Astrocyte (in vitro differentiated cells and primary cell): ENCODE results near the gene KIF26B. TPM values are rescaled to one million over a fixed set of nuclear protein-coding genes. Genes with fewer than 3 reads are reported as not detected.

Source experiments
- DNase-seq: peaks from one replicate; pipeline ENCODE4 v3.0.0-alpha.2; 2010; ENCODE audit warnings: low read depth
- FAIRE-seq: peaks from 2 replicates; lab custom pipeline; 2011; peaks lifted over from hg19 to GRCh38; lab: Jason Lieb, UNC
- H2AFZ ChIP-seq: 2 replicates; pipeline ENCODE4 v1.6.0; 2012; ENCODE audit warnings: low read depth, low read length, inconsistent platforms
- H3K27ac ChIP-seq: 2 replicates; pipeline ENCODE4 v1.5.1; 2011; ENCODE audit warnings: low read depth, low read length, inconsistent platforms
- H3K27me3 ChIP-seq: 2 replicates; pipeline ENCODE4 v1.6.0; 2011; ENCODE audit warnings: low read length, inconsistent platforms; ENCODE audit not compliant: insufficient read depth
- H3K36me3 ChIP-seq: 2 replicates; pipeline ENCODE4 v1.5.1; 2011; ENCODE audit warnings: low read length, inconsistent platforms; ENCODE audit not compliant: insufficient read depth
- H3K4me1 ChIP-seq: 2 replicates; pipeline ENCODE4 v1.5.1; 2011; ENCODE audit warnings: low read length, inconsistent platforms; ENCODE audit not compliant: insufficient read depth
- H3K4me2 ChIP-seq: 2 replicates; pipeline ENCODE4 v1.6.0; 2012; ENCODE audit warnings: low read length, inconsistent platforms
- H3K4me3 ChIP-seq: 2 replicates; pipeline ENCODE4 v1.5.1; 2011; ENCODE audit warnings: low read depth, mild to moderate bottlenecking, low read length, inconsistent platforms; ENCODE audit not compliant: insufficient read depth
- H3K79me2 ChIP-seq: 2 replicates; pipeline ENCODE4 v1.6.0; 2012; ENCODE audit warnings: mild to moderate bottlenecking, low read length, inconsistent platforms; ENCODE audit not compliant: insufficient read depth
- H3K9ac ChIP-seq: 2 replicates; pipeline ENCODE4 v1.6.0; 2012; ENCODE audit warnings: mild to moderate bottlenecking, low read length, inconsistent platforms
- H3K9me3 ChIP-seq: 2 replicates; pipeline ENCODE4 v1.5.1; 2012; ENCODE audit warnings: low read depth, mild to moderate bottlenecking, low read length, inconsistent platforms; ENCODE audit not compliant: insufficient read depth
- H4K20me1 ChIP-seq: 2 replicates; pipeline ENCODE4 v1.6.0; 2012; ENCODE audit warnings: low read length, inconsistent platforms; ENCODE audit not compliant: insufficient read depth
- H3K27ac Mint-ChIP-seq: one replicate; pipeline ENCODE4 v1.8.0; 2021; ENCODE audit warnings: mild to moderate bottlenecking, mixed read lengths; ENCODE audit not compliant: unreplicated experiment
- H3K27me3 Mint-ChIP-seq: one replicate; pipeline ENCODE4 v1.8.0; 2021; ENCODE audit warnings: low read depth, mixed read lengths; ENCODE audit not compliant: unreplicated experiment
- H3K36me3 Mint-ChIP-seq: one replicate; pipeline ENCODE4 v1.8.0; 2021; ENCODE audit warnings: low read depth, mixed read lengths; ENCODE audit not compliant: unreplicated experiment
- H3K4me1 Mint-ChIP-seq: one replicate; pipeline ENCODE4 v1.8.0; 2021; ENCODE audit warnings: low read depth, mixed read lengths; ENCODE audit not compliant: unreplicated experiment
- H3K4me3 Mint-ChIP-seq: one replicate; pipeline ENCODE4 v1.8.0; 2021; ENCODE audit warnings: mild to moderate bottlenecking, moderate library complexity, mixed read lengths; ENCODE audit not compliant: unreplicated experiment
- H3K9me3 Mint-ChIP-seq: one replicate; pipeline ENCODE4 v1.8.0; 2021; ENCODE audit warnings: mild to moderate bottlenecking, mixed read lengths; ENCODE audit not compliant: unreplicated experiment
- EZH2 ChIP-seq: IDR thresholded peaks from 2 replicates; pipeline ENCODE4 v1.6.1; 2012; ENCODE audit warnings: mild to moderate bottlenecking, low read length, inconsistent platforms; ENCODE audit not compliant: insufficient read depth
- total RNA-seq: library from RNA; stranded (reverse); gene quantifications from 2 replicates; pipeline ENCODE4 v1.2.1, GENCODE V29; 2021
- TF ChIP-seq, protein P1 (sequence below): IDR thresholded peaks from 2 replicates; pipeline ENCODE4 v1.5.1; 2011; ENCODE audit warnings: low read depth, mild to moderate bottlenecking, inconsistent platforms, low read length, moderate library complexity; ENCODE audit not compliant: insufficient read depth

The KIF26B gene
- total RNA-seq, 1 donor from 2014 or later = 6.8 TPM

DNA sequence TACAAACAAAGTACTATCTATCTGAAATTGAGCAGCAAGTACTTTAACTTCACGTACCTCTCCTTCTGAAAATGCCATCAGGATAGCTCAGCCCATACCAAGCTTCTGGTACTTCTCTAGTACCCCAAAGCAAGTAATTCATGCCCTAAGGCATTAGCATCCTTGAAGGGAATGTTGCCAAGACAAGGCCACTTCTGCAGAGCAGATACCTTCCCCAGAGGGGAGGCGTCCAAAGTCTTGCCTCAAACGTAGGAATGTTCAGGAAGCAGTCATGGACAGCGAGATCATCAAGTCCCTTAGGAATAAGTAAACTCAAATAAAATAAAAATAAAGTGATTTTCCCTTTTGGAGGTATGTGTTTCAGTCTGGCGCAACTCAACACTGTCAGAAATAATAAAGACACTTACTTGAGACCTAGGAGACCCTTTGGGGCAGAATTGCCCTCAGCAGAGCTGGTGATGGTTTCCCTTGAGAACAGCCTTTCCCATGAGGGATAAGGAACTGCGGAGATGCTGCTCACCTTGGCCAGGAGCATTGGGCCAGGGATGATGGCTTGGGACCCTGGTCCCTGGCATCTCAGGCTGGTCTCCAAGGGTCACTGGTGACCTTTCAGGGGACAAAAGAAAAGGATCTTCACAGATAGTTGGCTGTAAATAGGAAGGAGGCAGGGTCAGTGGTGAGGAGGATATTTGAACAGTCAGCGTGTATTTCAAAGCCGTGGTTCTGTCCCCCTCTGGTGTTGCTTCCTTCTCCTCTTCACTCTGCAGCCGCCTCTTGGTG is 522.9 kb downstream of the KIF26B start:
- H3K27ac Mint-ChIP-seq = peak overlapping the region; percentile 19
- no peak for FAIRE-seq
- H3K4me3 Mint-ChIP-seq = no peak overlapping the region

DNA sequence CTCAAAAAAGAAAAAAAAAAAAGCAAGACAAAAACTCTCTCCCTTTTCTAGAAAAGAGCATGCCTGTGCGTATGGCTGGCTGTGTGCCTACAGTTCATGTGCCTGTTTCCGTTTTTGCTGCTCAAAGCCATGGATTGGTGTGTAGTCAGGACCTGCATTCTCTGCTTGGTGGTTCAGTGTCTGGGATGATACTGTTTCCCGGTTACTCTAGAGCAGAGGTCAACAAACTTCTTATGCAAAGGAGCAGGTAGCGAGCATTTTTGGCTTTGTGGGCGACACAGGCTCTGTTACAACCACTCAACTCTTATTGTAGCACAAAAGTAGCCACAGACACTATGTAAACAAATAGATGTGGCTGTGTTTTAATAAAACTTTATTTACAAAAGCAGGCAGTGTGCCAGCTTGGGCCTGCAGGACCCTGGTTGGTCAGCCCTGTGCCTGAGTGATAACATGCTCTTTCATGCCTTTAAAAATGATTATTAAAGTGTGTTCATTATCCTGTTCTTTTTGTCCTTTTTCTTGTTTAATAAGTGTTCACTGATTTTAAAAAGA is 524.2 kb downstream of the KIF26B start:
- Histone ChIP-seq H3K4me1 (no peaks in the 10 kb centered on the region), H3K27me3 (no peaks in the 10 kb centered on the region), H2AFZ (no peak overlapping the region), H3K9ac (no peak overlapping the region), H4K20me1 (no peaks in the 10 kb centered on the region), H3K27ac (no peak overlapping the region), H3K4me2 (no peak overlapping the region), H3K4me3 (no peak overlapping the region), H3K9me3 (no peaks in the 10 kb centered on the region), H3K36me3 (no peaks in the 10 kb centered on the region), H3K79me2 (no peaks in the 10 kb centered on the region)
- DNase-seq = no peak
- no peak for TF ChIP-seq EZH2
- TF ChIP-seq, protein P1, sequence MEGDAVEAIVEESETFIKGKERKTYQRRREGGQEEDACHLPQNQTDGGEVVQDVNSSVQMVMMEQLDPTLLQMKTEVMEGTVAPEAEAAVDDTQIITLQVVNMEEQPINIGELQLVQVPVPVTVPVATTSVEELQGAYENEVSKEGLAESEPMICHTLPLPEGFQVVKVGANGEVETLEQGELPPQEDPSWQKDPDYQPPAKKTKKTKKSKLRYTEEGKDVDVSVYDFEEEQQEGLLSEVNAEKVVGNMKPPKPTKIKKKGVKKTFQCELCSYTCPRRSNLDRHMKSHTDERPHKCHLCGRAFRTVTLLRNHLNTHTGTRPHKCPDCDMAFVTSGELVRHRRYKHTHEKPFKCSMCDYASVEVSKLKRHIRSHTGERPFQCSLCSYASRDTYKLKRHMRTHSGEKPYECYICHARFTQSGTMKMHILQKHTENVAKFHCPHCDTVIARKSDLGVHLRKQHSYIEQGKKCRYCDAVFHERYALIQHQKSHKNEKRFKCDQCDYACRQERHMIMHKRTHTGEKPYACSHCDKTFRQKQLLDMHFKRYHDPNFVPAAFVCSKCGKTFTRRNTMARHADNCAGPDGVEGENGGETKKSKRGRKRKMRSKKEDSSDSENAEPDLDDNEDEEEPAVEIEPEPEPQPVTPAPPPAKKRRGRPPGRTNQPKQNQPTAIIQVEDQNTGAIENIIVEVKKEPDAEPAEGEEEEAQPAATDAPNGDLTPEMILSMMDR = no peak
- Mint-ChIP-seq H3K9me3 (no peaks in the 10 kb centered on the region), H3K36me3 (peaks cover 9% of the 10 kb centered on the region), H3K4me1 (peaks cover 4% of the 10 kb centered on the region), H3K27ac (peak overlapping the region; percentile 47), H3K4me3 (no peak overlapping the region), H3K27me3 (peaks cover 3% of the 10 kb centered on the region)
- no peak for FAIRE-seq

More for the DNA sequence above, 522.9 kb downstream of the KIF26B start:
- H3K9me3 ChIP-seq = no peaks in the 10 kb centered on the region
- no peak overlapping the region for H3K9ac ChIP-seq
- no peak overlapping the region for H2AFZ ChIP-seq
- no peaks in the 10 kb centered on the region for H4K20me1 ChIP-seq
- H3K27ac ChIP-seq = no peak overlapping the region
- Mint-ChIP-seq H3K27me3 (peaks cover 3% of the 10 kb centered on the region), H3K4me1 (peaks cover 4% of the 10 kb centered on the region), H3K9me3 (no peaks in the 10 kb centered on the region), H3K36me3 (peaks cover 9% of the 10 kb centered on the region)
- peak; percentile 9 for DNase-seq
- H3K36me3 ChIP-seq = no peaks in the 10 kb centered on the region
- H3K4me2 ChIP-seq = no peak overlapping the region
- H3K27me3 ChIP-seq = no peaks in the 10 kb centered on the region
- no peak overlapping the region for H3K4me3 ChIP-seq
- no peaks in the 10 kb centered on the region for H3K4me1 ChIP-seq
- H3K79me2 ChIP-seq = no peaks in the 10 kb centered on the region
- no peak for TF ChIP-seq EZH2
- TF ChIP-seq, protein P1 = no peak
